GM12878 (cell line): ENCODE data around the gene USP14. TPM values are rescaled to one million over a fixed set of nuclear protein-coding genes. Genes with fewer than 3 reads are reported as not detected.

Experiments used
- ATAC-seq: fragments of 200-7000 bp; cut with Tn5 transposase; 3 replicates; pipeline ENCODE4 v1.9.1; 2020; ENCODE audit warnings: mild to moderate bottlenecking, moderate library complexity
- BruUV-seq: library from RNA; stranded (reverse); fragments of 400-500 nt; replicated peaks from 2 replicates; lab custom pipeline; 2021; lab: Mats Ljungman, UMichigan
- CTCF ChIA-PET: fragments of 300-600 bp; sonication (Branson Sonifier 250); formaldehyde crosslinking; extraction: SDS; loops from one replicate; lab custom pipeline; 2021; ENCODE audit warnings: inconsistent platforms; lab: Yijun Ruan, JAX
- POLR2A ChIA-PET: fragments of 350-600 bp; formaldehyde crosslinking; extraction: SDS; loops from one replicate; lab custom pipeline; 2021; ENCODE audit warnings: inconsistent platforms; lab: Charles Lee
- RAD21 ChIA-PET: fragments of 300-600 bp; sonication (Branson Sonifier 250); formaldehyde crosslinking; loops from one replicate; lab custom pipeline; 2023; ENCODE audit warnings: antibody characterized with exemption; ENCODE audit not compliant: unreplicated experiment; lab: Charles Lee
- SMC1A ChIA-PET: fragments of 300-600 bp; sonication (Branson Sonifier 250); formaldehyde crosslinking; loops from one replicate; lab custom pipeline; 2023; ENCODE audit not compliant: unreplicated experiment, uncharacterized antibody; lab: Charles Lee
- DNase-seq: peaks from one replicate; pipeline ENCODE4 v3.0.0-alpha.2; 2011; ENCODE audit warnings: low read depth, low spot score
- FAIRE-seq: peaks from 3 replicates; lab custom pipeline; 2011; peaks lifted over from hg19 to GRCh38; lab: Jason Lieb, UNC
- H2AFZ ChIP-seq: 2 replicates; pipeline ENCODE4 v1.6.0; 2011; ENCODE audit warnings: low read depth, low read length, control low read depth; ENCODE audit not compliant: control insufficient read depth
- H3K27ac ChIP-seq: 2 replicates; pipeline ENCODE4 v1.5.1; 2011; ENCODE audit warnings: control low read depth; ENCODE audit not compliant: control insufficient read depth, insufficient read depth
- H3K27me3 ChIP-seq, 2 experiments: replicated peaks in 1 of 2; 2 replicates each; pipeline versions ENCODE4 v1.6.0 to v1.6.1; 2011; ENCODE audit warnings: low read length in 1 of 2; ENCODE audit not compliant: control insufficient read depth in 2 of 2, insufficient read depth in 2 of 2
- H3K36me3 ChIP-seq, 2 experiments: 2 replicates each; pipeline ENCODE4 v1.5.1; 2011; ENCODE audit warnings: low read length in 1 of 2; ENCODE audit not compliant: control insufficient read depth in 2 of 2, insufficient read depth in 2 of 2
- H3K4me1 ChIP-seq: 2 replicates; pipeline ENCODE4 v1.6.1; 2011; ENCODE audit warnings: mild to moderate bottlenecking, low read length, moderate library complexity, mixed read lengths; ENCODE audit not compliant: control insufficient read depth, insufficient read depth
- H3K4me2 ChIP-seq: 2 replicates; pipeline ENCODE4 v1.6.0; 2011; ENCODE audit warnings: control low read depth; ENCODE audit not compliant: control insufficient read depth, insufficient read depth
- H3K4me3 ChIP-seq: fragments of 200-600 bp; sonication (generic); 2 replicates; pipeline ENCODE4 v1.5.1; 2016
- H3K79me2 ChIP-seq: 2 replicates; pipeline ENCODE4 v1.6.0; 2011; ENCODE audit warnings: low read length; ENCODE audit not compliant: control insufficient read depth, insufficient read depth
- H3K9ac ChIP-seq: 2 replicates; pipeline ENCODE4 v1.8.0; 2011; ENCODE audit warnings: low read length, control low read depth, mixed read lengths; ENCODE audit not compliant: control insufficient read depth, insufficient read depth
- H3K9me3 ChIP-seq: replicated peaks from 3 replicates; pipeline ENCODE4 v1.5.1; 2011; ENCODE audit warnings: mild to moderate bottlenecking, low read length; ENCODE audit not compliant: control insufficient read depth, insufficient read depth
- H4K20me1 ChIP-seq: 2 replicates; pipeline ENCODE4 v1.6.0; 2011; ENCODE audit not compliant: control insufficient read depth, insufficient read depth
- BACH1 ChIP-seq: fragments of 450-650 bp; IDR thresholded peaks from 2 replicates; pipeline ENCODE4 v1.6.1; 2017; ENCODE audit warnings: mild to moderate bottlenecking, borderline replicate concordance
- CBX5 ChIP-seq: sonication (generic); IDR thresholded peaks from 2 replicates; pipeline ENCODE4 v1.6.1; 2016; ENCODE audit warnings: low read depth, moderate library complexity, mild to moderate bottlenecking, inconsistent platforms
- PML ChIP-seq: IDR thresholded peaks from 2 replicates; pipeline ENCODE4 v1.6.1; 2012; ENCODE audit warnings: low read length, inconsistent platforms
- RFX5 ChIP-seq: IDR thresholded peaks from 2 replicates; pipeline ENCODE4 v1.6.1; 2011; ENCODE audit warnings: low read depth, low read length, improper control_type of control experiment
- SIN3A ChIP-seq: IDR thresholded peaks from 2 replicates; pipeline ENCODE4 v1.6.1; 2012; ENCODE audit warnings: low read depth, low read length, improper control_type of control experiment
- STAT3 ChIP-seq: IDR thresholded peaks from 2 replicates; pipeline ENCODE4 v1.6.1; 2011; ENCODE audit warnings: low read depth, low read length, improper control_type of control experiment
- WGBS: methylation state at CpG from one replicate; pipeline ENCODE4 v1.1.6; 2016; ENCODE audit warnings: low lambda C conversion rate; ENCODE audit not compliant: insufficient replicate concordance, insufficient coverage; ENCODE audit errors: missing lambda C conversion rate; 5-methylcytosine and 5-hydroxymethylcytosine counted together
- in situ Hi-C: fragments of 300-500 bp; cut with MboI; formaldehyde crosslinking; loops from 9 replicates; pipeline ENCODE4 v1.14.3; 2018; ENCODE audit warnings: mixed read lengths
- intact Hi-C: fragments of 100-400 bp; cut with micrococcal nuclease; formaldehyde crosslinking; loops from one replicate; pipeline ENCODE4 v1.14.2; 2022; ENCODE audit not compliant: unreplicated experiment
- polyA plus RNA-seq, 11 experiments: library from polyadenylated mRNA; depleted of rRNA in 4 of 11; unstranded in 6 of 11; stranded (reverse) in 5 of 11; fragments of >200 nt; fragmentation: Nextera tagmentation in 4 of 11; fragmentation: Illumina TruSeq in 1 of 11; extraction: Ambion mirVana in 4 of 11; extraction: Trizol in 1 of 11; gene quantifications; 1 replicate in 1 of 11; 2 replicates in 10 of 11; pipeline versions ENCODE4 v1.2.1 to v1.2.3, GENCODE V29; 2011 to 2016; ENCODE audit warnings: inconsistent platforms in 2 of 11, missing spikeins in 2 of 11, low read depth in 1 of 11
- total RNA-seq, 4 experiments: library from RNA; depleted of rRNA in 3 of 4; stranded (reverse); fragments of >200 nt in 3 of 4; fragmentation: Illumina TruSeq in 1 of 4; extraction: Trizol in 1 of 4; gene quantifications; 2 replicates each; pipeline versions ENCODE4 v1.2.1 to v1.2.3, GENCODE V29; 2013 to 2021
- TF ChIP-seq, protein P1 (sequence below): fragments of 450-650 bp; IDR thresholded peaks from 2 replicates; pipeline ENCODE4 v1.6.1; 2016; ENCODE audit warnings: mild to moderate bottlenecking, moderate library complexity, borderline replicate concordance

The USP14 gene
- total and polyA plus RNA-seq, 10 of the 15 experiments (the other 5 are each of a cell fraction or from before 2014, with no cell fraction given) = 14.3 to 127 (median 29.6) TPM

- DNase-seq (no peak), ATAC-seq (no peak), FAIRE-seq (no peak)
- Histone ChIP-seq H3K9ac (no peak overlapping the region), H3K27ac (no peak overlapping the region), H2AFZ (no peak overlapping the region), H4K20me1 (no peaks in the 10 kb centered on the region), H3K36me3 (peaks cover 3 to 31% of the 10 kb centered on the region in 2 experiments), H3K27me3 (no peaks in the 10 kb centered on the region), H3K4me3 (no peak overlapping the region), H3K4me1 (no peaks in the 10 kb centered on the region), H3K9me3 (no peaks in the 10 kb centered on the region), H3K4me2 (no peak overlapping the region), H3K79me2 (no peaks in the 10 kb centered on the region)
- TSS peak; percentile 47 for BruUV-seq
- POLR2A ChIA-PET = no interaction called here
- intact Hi-C loops = no loop called here
- RAD21 ChIA-PET = no interaction called here
- TF ChIP-seq SIN3A = no peak
- SMC1A ChIA-PET = no interaction called here
- CTCF ChIA-PET = no interaction called here
- in situ Hi-C loops = no loop called here
Observed at GRCh38 chr18:211582-211981, 53.2 kb downstream of the USP14 start.

- RAD21 ChIA-PET = no interaction called here
- Histone ChIP-seq H2AFZ (no peak overlapping the region), H3K4me3 (no peak overlapping the region), H3K27ac (no peak overlapping the region), H3K9me3 (peaks cover 2% of the 10 kb centered on the region; the same call in 2 of the 3 replicates), H3K4me2 (no peak overlapping the region), H4K20me1 (no peaks in the 10 kb centered on the region), H3K36me3 (peaks cover 7 to 30% of the 10 kb centered on the region in 2 experiments), H3K9ac (no peak overlapping the region), H3K4me1 (no peaks in the 10 kb centered on the region), H3K27me3 (no peaks in the 10 kb centered on the region), H3K79me2 (no peaks in the 10 kb centered on the region)
- in situ Hi-C loops (no loop called here), intact Hi-C loops (no loop called here)
- no peak for DNase-seq
- CTCF ChIA-PET = interaction anchor here (0.6 to 1.2 kb wide), 4 partner anchors 16 to 36 kb away, joined by 3 read pairs; no protein-coding TSS in a partner anchor
- TF ChIP-seq, protein P1, sequence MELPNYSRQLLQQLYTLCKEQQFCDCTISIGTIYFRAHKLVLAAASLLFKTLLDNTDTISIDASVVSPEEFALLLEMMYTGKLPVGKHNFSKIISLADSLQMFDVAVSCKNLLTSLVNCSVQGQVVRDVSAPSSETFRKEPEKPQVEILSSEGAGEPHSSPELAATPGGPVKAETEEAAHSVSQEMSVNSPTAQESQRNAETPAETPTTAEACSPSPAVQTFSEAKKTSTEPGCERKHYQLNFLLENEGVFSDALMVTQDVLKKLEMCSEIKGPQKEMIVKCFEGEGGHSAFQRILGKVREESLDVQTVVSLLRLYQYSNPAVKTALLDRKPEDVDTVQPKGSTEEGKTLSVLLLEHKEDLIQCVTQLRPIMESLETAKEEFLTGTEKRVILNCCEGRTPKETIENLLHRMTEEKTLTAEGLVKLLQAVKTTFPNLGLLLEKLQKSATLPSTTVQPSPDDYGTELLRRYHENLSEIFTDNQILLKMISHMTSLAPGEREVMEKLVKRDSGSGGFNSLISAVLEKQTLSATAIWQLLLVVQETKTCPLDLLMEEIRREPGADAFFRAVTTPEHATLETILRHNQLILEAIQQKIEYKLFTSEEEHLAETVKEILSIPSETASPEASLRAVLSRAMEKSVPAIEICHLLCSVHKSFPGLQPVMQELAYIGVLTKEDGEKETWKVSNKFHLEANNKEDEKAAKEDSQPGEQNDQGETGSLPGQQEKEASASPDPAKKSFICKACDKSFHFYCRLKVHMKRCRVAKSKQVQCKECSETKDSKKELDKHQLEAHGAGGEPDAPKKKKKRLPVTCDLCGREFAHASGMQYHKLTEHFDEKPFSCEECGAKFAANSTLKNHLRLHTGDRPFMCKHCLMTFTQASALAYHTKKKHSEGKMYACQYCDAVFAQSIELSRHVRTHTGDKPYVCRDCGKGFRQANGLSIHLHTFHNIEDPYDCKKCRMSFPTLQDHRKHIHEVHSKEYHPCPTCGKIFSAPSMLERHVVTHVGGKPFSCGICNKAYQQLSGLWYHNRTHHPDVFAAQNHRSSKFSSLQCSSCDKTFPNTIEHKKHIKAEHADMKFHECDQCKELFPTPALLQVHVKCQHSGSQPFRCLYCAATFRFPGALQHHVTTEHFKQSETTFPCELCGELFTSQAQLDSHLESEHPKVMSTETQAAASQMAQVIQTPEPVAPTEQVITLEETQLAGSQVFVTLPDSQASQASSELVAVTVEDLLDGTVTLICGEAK = no peak
- no peak for TF ChIP-seq CBX5
- no peak for TF ChIP-seq PML
- no peak for TF ChIP-seq RFX5
- no peak for TF ChIP-seq BACH1
- TF ChIP-seq STAT3 = no peak
- no TSS peak for BruUV-seq
- 50% methylated on average over 1 of the region's 1 CpG for WGBS
- no peak; the same call in 2 of the 3 replicates for ATAC-seq
- SMC1A ChIA-PET = interaction anchor here (0.8 to 1.1 kb wide), 3 partner anchors 12 to 18 kb away, joined by 3 read pairs; no protein-coding TSS in a partner anchor
- no peak for FAIRE-seq
- POLR2A ChIA-PET = no interaction called here
Observed at GRCh38 chr18:212780-213179, 54.4 kb downstream of the USP14 start.
